IPS DF 6.9 (cell line): ENCODE measurements around the gene RASSF7.
A peak's percentile ranks its signal among the peaks of the same experiment; 100 is the strongest.
"Not testable (repeated sequence)": the region's sequence is repeated elsewhere in the genome, so short reads cannot be mapped to it uniquely, and the experiment has no call there.

Source experiments
- DNase-seq: peaks from one replicate; pipeline ENCODE4 v3.0.0-alpha.2; 2013; ENCODE audit warnings: low read depth, low spot score
- H3K27ac ChIP-seq: one replicate; pipeline ENCODE4 v1.5.1; 2013; ENCODE audit warnings: low read length, control low read depth
- H3K27me3 ChIP-seq: 2 replicates; pipeline ENCODE4 v1.6.1; 2013; ENCODE audit warnings: mild to moderate bottlenecking, low read length; ENCODE audit not compliant: control insufficient read depth, insufficient read depth
- H3K36me3 ChIP-seq: 2 replicates; pipeline ENCODE4 v1.6.1; 2013; ENCODE audit warnings: low read length; ENCODE audit not compliant: control insufficient read depth, insufficient read depth
- H3K4me1 ChIP-seq: 2 replicates; pipeline ENCODE4 v1.6.1; 2013; ENCODE audit warnings: low read length; ENCODE audit not compliant: control insufficient read depth, insufficient read depth
- H3K4me3 ChIP-seq: 2 replicates; pipeline ENCODE4 v1.5.1; 2013; ENCODE audit warnings: mild to moderate bottlenecking, low read length
- H3K9me3 ChIP-seq: 2 replicates; pipeline ENCODE4 v1.6.1; 2013; ENCODE audit warnings: low read length, inconsistent platforms; ENCODE audit not compliant: control insufficient read depth, insufficient read depth
- WGBS: extraction: QIAGEN DNeasy Blood & Tissue Kit; methylation state at CpG from one replicate; pipeline ENCODE4 v1.1.7; 2013; ENCODE audit warnings: mixed read lengths, missing lambda C conversion rate; ENCODE audit not compliant: insufficient read length, insufficient coverage; 5-methylcytosine and 5-hydroxymethylcytosine counted together

The RASSF7 gene

GRCh38 chr11:560305-561147, at the start of gene RASSF7, which contains the start of gene LMNTD2:
RASSF7 (plus strand) TSS chr11:560970; CDS start chr11:561769, 799 bp downstream.
LMNTD2 (minus strand) TSS chr11:560738; CDS start chr11:560716, 22 bp downstream.
- WGBS: no CpG with 5 or more reads among the region's 95 CpGs
- Histone ChIP-seq H3K27me3 (peaks cover 13% of the 10 kb centered on the region; the same call in 1 of the 2 replicates), H3K36me3 (0 out of 2 replicates have a peak, but pooled peaks cover 3% of the 10 kb centered on the region), H3K27ac (no peak within 1 kb of the TSS), H3K9me3 (no peaks in the 10 kb centered on the region), H3K4me3 (peak within 1 kb of the TSS; percentile 99), H3K4me1 (peaks cover 13% of the 10 kb centered on the region; the same call in 1 of the 2 replicates)
- no peak for DNase-seq

GRCh38 chr11:512761-513595, 47.8 kb upstream of the RASSF7 start:
- WGBS: no CpG with 5 or more reads among the region's 29 CpGs
- Histone ChIP-seq H3K36me3 (no peaks in the 10 kb centered on the region), H3K4me3 (no peak overlapping the region)

DNA sequence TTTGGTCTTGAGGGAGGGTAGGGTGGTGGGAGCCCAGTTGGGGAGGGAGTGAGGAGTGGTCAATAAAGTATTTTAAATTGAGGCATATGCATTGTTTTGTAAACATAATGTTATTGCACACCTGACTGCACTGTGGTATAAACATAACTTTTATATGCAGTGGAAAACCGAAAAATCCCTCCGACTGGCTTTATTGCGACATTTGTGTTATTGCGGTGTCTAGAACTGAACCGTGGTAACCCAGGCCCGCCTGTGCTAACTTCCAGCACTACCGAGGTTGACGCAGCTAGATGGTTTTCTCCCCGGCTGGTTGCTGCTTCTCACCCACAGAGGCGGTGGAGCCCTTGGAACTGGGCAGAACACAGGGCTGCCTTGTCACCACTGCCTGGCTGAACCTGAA, 46.2 kb upstream of the RASSF7 start:
- no peak overlapping the region for H3K27ac ChIP-seq
- H3K4me1 ChIP-seq: no peaks in the 10 kb centered on the region
- H3K27me3 ChIP-seq: no peaks in the 10 kb centered on the region
- no CpG with 5 or more reads among the region's 10 CpGs for WGBS
- H3K4me3 ChIP-seq: no peak overlapping the region
- H3K36me3 ChIP-seq: no peaks in the 10 kb centered on the region
- H3K9me3 ChIP-seq: no peaks in the 10 kb centered on the region
- no peak for DNase-seq

More at GRCh38 chr11:512761-513595, 47.8 kb upstream of the RASSF7 start:
- H3K4me1 ChIP-seq: no peaks in the 10 kb centered on the region
- no peak overlapping the region for H3K27ac ChIP-seq
- no peaks in the 10 kb centered on the region for H3K27me3 ChIP-seq
- no peak for DNase-seq
- H3K9me3 ChIP-seq: no peaks in the 10 kb centered on the region

- no peaks in the 10 kb centered on the region for H3K36me3 ChIP-seq
- no CpG with 5 or more reads among the region's 6 CpGs for WGBS
- no peak overlapping the region for H3K4me3 ChIP-seq
- no peaks in the 10 kb centered on the region for H3K9me3 ChIP-seq
- H3K27ac ChIP-seq: no peak overlapping the region
- H3K27me3 ChIP-seq: no peaks in the 10 kb centered on the region
- no peak for DNase-seq
- H3K4me1 ChIP-seq: no peaks in the 10 kb centered on the region
Observed at GRCh38 chr11:515131-515530, 45.6 kb upstream of the RASSF7 start.

GRCh38 chr11:516400-516799, 44.4 kb upstream of the RASSF7 start:
- Histone ChIP-seq H3K4me3 (no peak overlapping the region), H3K36me3 (no peaks in the 10 kb centered on the region), H3K27ac (no peak overlapping the region), H3K4me1 (no peaks in the 10 kb centered on the region), H3K9me3 (no peaks in the 10 kb centered on the region), H3K27me3 (no peaks in the 10 kb centered on the region)
- no peak for DNase-seq
- WGBS: no CpG with 5 or more reads among the region's 4 CpGs

DNA sequence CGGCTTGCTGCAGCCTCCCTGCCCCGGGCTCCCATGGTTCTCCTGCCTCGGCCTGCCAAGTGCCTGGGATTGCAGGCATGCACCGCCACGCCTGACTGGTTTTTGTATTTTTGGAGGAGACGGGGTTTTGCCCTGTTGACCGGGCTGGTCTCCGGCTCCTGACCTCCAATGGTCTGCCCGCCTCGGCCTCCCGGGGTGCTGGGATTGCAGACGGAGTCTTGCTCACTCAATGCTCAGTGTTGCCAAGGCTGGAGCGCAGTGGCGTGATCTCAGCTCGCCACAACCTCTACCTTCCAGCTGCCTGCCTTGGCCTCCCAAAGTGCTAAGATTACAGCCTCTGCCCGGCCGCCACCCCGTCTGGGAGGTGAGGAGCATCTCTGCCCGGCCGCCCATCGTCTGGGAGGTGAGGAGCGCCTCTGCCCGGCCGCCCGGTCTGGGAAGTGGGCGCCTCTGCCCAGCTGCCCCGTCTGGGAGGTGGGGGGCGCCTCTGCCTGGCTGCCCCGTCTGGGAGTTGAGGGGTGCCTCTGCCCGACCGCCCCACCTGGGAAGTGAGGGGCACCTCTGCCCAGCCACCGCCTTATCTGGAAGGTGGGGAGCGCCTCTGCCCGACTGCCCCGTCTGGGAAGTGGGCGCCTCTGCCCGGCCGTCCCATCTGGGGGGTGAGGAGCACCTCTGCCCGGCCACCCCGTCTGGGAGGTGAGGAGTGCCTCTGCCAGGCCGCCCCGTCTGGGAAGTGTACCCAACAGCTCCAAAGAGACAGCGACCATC, 43.7 kb upstream of the RASSF7 start:
- not testable (repeated sequence) for H3K4me3 ChIP-seq, H3K27me3 ChIP-seq, H3K9me3 ChIP-seq, H3K27ac ChIP-seq, H3K36me3 ChIP-seq, DNase-seq, H3K4me1 ChIP-seq
- WGBS: no CpG with 5 or more reads among the region's 43 CpGs

DNA sequence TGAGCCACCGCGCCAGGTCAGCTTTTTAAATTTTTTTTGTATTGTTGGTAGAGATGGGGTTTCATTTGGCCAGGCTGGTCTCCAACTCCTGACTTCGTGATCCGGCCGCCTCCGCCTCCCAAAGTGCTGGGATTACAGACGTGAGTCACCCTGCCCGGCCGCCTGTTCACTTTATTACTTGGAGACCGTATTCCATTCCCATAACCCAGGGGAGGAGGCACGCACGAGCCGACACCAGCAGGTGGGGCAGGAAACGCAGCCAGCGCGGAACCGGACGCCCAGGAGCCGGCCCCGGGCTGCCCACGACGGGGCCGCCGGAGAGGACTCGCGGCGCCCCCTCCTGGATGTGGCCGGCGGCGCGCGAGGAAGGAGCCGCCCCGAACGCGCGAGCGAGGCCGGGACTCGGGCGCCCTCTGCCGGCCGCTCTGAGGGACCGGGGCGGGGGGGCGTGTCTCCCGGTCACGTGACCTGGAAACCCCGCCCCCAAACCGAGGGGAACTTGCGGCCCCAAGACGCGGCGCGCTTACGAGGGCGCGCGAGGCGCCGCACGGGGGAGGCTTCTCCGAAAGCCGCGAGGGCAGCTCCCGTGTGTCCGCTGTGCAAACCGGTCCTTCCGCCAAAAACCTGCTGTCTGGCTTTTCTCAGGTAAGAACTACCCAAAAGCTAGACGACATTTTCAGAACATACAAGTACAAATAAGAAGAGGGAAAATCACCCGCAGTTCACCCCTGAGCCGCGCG, 42.1 kb upstream of the RASSF7 start:
- Histone ChIP-seq H3K9me3 (no peaks in the 10 kb centered on the region), H3K27ac (no peak overlapping the region), H3K27me3 (no peaks in the 10 kb centered on the region), H3K4me1 (no peaks in the 10 kb centered on the region), H3K36me3 (no peaks in the 10 kb centered on the region), H3K4me3 (0 out of 2 replicates have a peak overlapping the region, but pooled peaks have one; percentile 8)
- no peak for DNase-seq
- WGBS: no CpG with 5 or more reads among the region's 74 CpGs

DNA sequence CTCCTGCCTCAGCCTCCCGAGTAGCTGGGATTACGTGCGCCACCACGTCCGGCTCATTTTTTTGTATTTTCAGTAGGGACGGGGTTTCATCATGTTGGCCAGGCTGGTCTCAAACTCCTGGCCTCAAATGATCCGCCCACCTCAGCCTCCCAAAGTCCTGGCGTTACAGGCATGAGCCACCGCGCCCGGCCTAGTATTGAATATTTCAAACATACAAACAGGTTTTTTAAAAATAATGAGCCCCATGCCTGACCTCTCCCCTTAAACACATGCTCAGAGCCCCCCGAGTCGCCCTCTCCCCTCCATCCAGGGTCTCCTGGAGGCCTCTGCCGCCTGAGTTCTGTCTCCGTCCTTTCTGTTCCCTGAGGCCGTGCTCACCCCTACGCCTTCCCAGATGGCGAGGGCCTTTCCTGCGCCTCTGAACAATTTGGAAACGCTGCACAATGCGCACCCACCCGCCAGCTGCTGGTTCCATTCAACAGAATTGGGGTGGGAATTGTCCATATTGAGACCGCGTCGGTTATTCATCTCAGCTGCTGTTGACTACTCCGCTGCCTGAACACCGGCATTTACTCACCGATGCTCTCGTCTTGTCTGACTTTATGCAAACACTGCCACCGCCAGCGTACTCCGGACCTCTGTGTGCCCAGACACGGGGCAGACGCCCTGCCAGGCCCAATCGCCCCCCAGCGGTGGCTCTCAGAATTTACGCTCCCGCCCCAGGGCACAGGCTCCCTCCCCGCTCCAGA, 40.2 kb upstream of the RASSF7 start:
- H3K27ac ChIP-seq: no peak overlapping the region
- no CpG with 5 or more reads among the region's 39 CpGs for WGBS
- DNase-seq: no peak
- no peaks in the 10 kb centered on the region for H3K9me3 ChIP-seq
- H3K27me3 ChIP-seq: no peaks in the 10 kb centered on the region
- no peaks in the 10 kb centered on the region for H3K36me3 ChIP-seq
- H3K4me1 ChIP-seq: no peaks in the 10 kb centered on the region
- no peak overlapping the region for H3K4me3 ChIP-seq

DNA sequence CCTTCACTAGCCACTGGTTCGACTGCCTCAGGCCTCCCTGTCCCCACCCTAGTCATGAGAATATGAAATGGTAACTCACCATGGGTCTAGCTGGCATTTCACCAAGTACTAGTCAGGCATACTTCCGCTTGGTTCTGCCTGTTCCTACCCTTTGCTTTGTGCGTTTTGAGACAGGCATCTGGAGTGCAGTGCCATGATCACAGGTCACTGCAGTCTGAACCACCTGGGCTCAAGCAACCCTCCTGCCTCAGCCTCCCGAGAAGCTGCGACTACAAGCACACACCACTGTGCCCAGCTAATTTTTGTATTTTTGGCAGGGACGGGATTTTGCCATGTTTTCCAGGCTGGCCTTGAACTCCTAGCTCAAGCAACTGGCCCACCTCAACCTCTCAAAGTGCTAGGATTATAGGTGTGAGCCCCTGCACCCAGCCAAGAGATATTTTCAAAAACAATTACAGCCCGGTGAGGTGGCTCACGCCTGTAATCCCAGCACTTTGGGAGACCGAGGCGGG, 39.5 kb upstream of the RASSF7 start:
- no CpG with 5 or more reads among the region's 10 CpGs for WGBS
- no peak overlapping the region for H3K27ac ChIP-seq

More for the DNA sequence above, 39.5 kb upstream of the RASSF7 start:
- no peak for DNase-seq
- Histone ChIP-seq H3K4me1 (no peaks in the 10 kb centered on the region), H3K36me3 (no peaks in the 10 kb centered on the region), H3K9me3 (no peaks in the 10 kb centered on the region), H3K4me3 (no peak overlapping the region), H3K27me3 (no peaks in the 10 kb centered on the region)
